22Rv1 (cell line): ENCODE results near the gene NDFIP1.

Experiments
- H3K27ac ChIP-seq: fragments of 450-650 bp; 2 replicates; pipeline ENCODE4 v1.5.1; 2017
- CTCF ChIP-seq: fragments of 450-650 bp; IDR thresholded peaks from 2 replicates; pipeline ENCODE4 v1.5.1; 2017; ENCODE audit warnings: mild to moderate bottlenecking
- ZFX ChIP-seq: fragments of 450-650 bp; IDR thresholded peaks from 2 replicates; pipeline ENCODE4 v1.6.1; 2017; ENCODE audit warnings: antibody characterized with exemption, borderline replicate concordance

Gene NDFIP1

GRCh38 chr5:142189813-142190212, 81.2 kb downstream of the NDFIP1 start:
- no peak overlapping the region for H3K27ac ChIP-seq
- TF ChIP-seq CTCF: no peak
- no peak for TF ChIP-seq ZFX

- H3K27ac ChIP-seq: no peak overlapping the region
- TF ChIP-seq ZFX (no peak), CTCF (no peak)
Measured at GRCh38 chr5:142191776-142192175, 83.2 kb downstream of the NDFIP1 start.

GRCh38 chr5:142192286-142193113, 83.9 kb downstream of the NDFIP1 start:
- no peak overlapping the region for H3K27ac ChIP-seq
- no peak for TF ChIP-seq ZFX
- no peak for TF ChIP-seq CTCF

- TF ChIP-seq ZFX (no peak), CTCF (no peak)
- no peak overlapping the region for H3K27ac ChIP-seq
Measured at GRCh38 chr5:142193114-142193428, 84.5 kb downstream of the NDFIP1 start.

GRCh38 chr5:142197098-142197497, 88.5 kb downstream of the NDFIP1 start:
- no peak for TF ChIP-seq ZFX
- TF ChIP-seq CTCF: no peak
- no peak overlapping the region for H3K27ac ChIP-seq

GRCh38 chr5:142197781-142198180, 89.2 kb downstream of the NDFIP1 start:
- TF ChIP-seq ZFX: no peak
- TF ChIP-seq CTCF: no peak
- H3K27ac ChIP-seq: no peak overlapping the region

- TF ChIP-seq ZFX (no peak), CTCF (no peak)
- H3K27ac ChIP-seq: no peak overlapping the region
Measured at GRCh38 chr5:142199388-142199787, 90.8 kb downstream of the NDFIP1 start.
